Measurements from ENCODE around the gene OBSCN. TPM values are rescaled to one million over a fixed set of nuclear protein-coding genes. Genes with fewer than 3 reads are reported as not detected.

Gene OBSCN
- total and polyA plus RNA-seq, 2 of the 4 experiments (the other 2 are of a cell fraction): 4.1 to 9.5 TPM

DNA sequence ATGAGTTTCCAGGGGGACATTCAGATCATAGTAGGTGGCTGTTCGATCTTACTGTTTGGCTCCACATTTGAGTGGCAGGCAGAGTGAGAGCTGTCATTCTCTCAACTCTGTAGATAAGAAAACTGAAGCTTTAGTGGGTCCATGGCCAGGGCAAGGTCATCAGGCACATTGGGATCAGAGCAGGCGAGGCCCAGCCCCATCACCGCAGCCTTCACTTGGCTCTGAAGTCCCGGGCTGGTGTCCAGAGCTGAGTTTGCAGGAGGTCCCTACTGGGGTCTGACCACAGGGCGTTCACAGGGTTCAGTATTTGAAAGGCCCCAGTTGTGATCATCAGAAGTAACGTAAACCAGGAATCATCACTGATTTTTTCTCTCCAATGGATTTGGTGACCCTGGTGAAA lies 76.7 kb downstream of the OBSCN start:
- H3K4ac ChIP-seq (ENCODE audit: low read depth, low read length): no peak overlapping the region
- no TSS peak for BruUV-seq (replicated peaks)
- no peak overlapping the region for H3K18ac ChIP-seq (ENCODE audit: low read depth, low read length)
- no peak overlapping the region for H3K9ac ChIP-seq (ENCODE audit: low read depth, low read length)
- H3K56ac ChIP-seq (ENCODE audit: extremely low read depth, insufficient read depth, low read length): no peak overlapping the region
- no peaks in the 10 kb centered on the region for H4K20me1 ChIP-seq (ENCODE audit: insufficient read depth, low read length)
- ChIA-PET CTCF (no interaction called here), POLR2A (ENCODE audit: unreplicated experiment) (no interaction called here)
- in situ Hi-C loops (cut with MboI; ENCODE audit: low sequenced_read_pairs): no loop called here
- H3K4me2 ChIP-seq (ENCODE audit: low read depth, low read length): no peak overlapping the region
- H3K27ac ChIP-seq (ENCODE audit: insufficient read depth, low read length): no peak overlapping the region
- H3K36me3 ChIP-seq (ENCODE audit: control insufficient read depth, insufficient read depth, low read length): peaks cover 65% of the 10 kb centered on the region
- ATAC-seq (ENCODE audit: low read depth) (no peak), DNase-seq (no peak)
- H3K9me1 ChIP-seq (ENCODE audit: insufficient read depth, low read length): no peaks in the 10 kb centered on the region
- H2BK15ac ChIP-seq (ENCODE audit: low read depth, low read length): no peak overlapping the region
- no peaks in the 10 kb centered on the region for H3K9me3 ChIP-seq (ENCODE audit: control insufficient read depth, insufficient read depth, low read length)
- H4K5ac ChIP-seq (ENCODE audit: low read depth, low read length): no peak overlapping the region
- no peak overlapping the region for H2BK5ac ChIP-seq (ENCODE audit: low read depth, low read length, poor library complexity, severe bottlenecking)
- no peak for TF ChIP-seq MAZ (IDR thresholded peaks at IDR 0.05; ENCODE audit: borderline replicate concordance, low read depth, low read length)
- no peak for TF ChIP-seq RAD21 (IDR thresholded peaks at IDR 0.05; ENCODE audit: low read length)
- no peak for TF ChIP-seq CHD1 (IDR thresholded peaks at IDR 0.05; ENCODE audit: low read depth, low read length)
- TF ChIP-seq MAFK (IDR thresholded peaks at IDR 0.05; ENCODE audit: low read depth, low read length): no peak
- TF ChIP-seq RCOR1 (IDR thresholded peaks at IDR 0.05; ENCODE audit: insufficient replicate concordance, low read length): no peak
- no peak for TF ChIP-seq ELK1 (IDR thresholded peaks at IDR 0.05; ENCODE audit: borderline replicate concordance, low read depth, low read length)
- no peak for TF ChIP-seq CEBPB (IDR thresholded peaks at IDR 0.05; ENCODE audit: low read depth, low read length)
- TF ChIP-seq RFX5 (IDR thresholded peaks at IDR 0.05; ENCODE audit: low read depth, low read length): no peak
- no peak for TF ChIP-seq MXI1 (IDR thresholded peaks at IDR 0.05; ENCODE audit: borderline replicate concordance, low read depth, low read length)
- no peak for TF ChIP-seq BHLHE40 (IDR thresholded peaks at IDR 0.05; ENCODE audit: low read depth, low read length)
- TF ChIP-seq POLR2A (IDR thresholded peaks at IDR 0.05; ENCODE audit: low read depth, low read length): no peak
- TF ChIP-seq NFE2L2 (IDR thresholded peaks at IDR 0.05; ENCODE audit: low read depth, low read length): no peak
- TF ChIP-seq SMC3 (IDR thresholded peaks at IDR 0.05; ENCODE audit: low read depth, low read length): no peak
- TF ChIP-seq FOS (IDR thresholded peaks at IDR 0.05; ENCODE audit: low read depth, low read length): no peak
- TF ChIP-seq, protein P1, sequence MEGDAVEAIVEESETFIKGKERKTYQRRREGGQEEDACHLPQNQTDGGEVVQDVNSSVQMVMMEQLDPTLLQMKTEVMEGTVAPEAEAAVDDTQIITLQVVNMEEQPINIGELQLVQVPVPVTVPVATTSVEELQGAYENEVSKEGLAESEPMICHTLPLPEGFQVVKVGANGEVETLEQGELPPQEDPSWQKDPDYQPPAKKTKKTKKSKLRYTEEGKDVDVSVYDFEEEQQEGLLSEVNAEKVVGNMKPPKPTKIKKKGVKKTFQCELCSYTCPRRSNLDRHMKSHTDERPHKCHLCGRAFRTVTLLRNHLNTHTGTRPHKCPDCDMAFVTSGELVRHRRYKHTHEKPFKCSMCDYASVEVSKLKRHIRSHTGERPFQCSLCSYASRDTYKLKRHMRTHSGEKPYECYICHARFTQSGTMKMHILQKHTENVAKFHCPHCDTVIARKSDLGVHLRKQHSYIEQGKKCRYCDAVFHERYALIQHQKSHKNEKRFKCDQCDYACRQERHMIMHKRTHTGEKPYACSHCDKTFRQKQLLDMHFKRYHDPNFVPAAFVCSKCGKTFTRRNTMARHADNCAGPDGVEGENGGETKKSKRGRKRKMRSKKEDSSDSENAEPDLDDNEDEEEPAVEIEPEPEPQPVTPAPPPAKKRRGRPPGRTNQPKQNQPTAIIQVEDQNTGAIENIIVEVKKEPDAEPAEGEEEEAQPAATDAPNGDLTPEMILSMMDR (conservative IDR thresholded peaks at IDR 0.05; ENCODE audit: low read depth, low read length): no peak
- TF ChIP-seq, protein P2, sequence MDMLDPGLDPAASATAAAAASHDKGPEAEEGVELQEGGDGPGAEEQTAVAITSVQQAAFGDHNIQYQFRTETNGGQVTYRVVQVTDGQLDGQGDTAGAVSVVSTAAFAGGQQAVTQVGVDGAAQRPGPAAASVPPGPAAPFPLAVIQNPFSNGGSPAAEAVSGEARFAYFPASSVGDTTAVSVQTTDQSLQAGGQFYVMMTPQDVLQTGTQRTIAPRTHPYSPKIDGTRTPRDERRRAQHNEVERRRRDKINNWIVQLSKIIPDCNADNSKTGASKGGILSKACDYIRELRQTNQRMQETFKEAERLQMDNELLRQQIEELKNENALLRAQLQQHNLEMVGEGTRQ (IDR thresholded peaks at IDR 0.05; ENCODE audit: low read depth, low read length): no peak
- no peak overlapping the region for H2BK120ac ChIP-seq (ENCODE audit: low read depth, low read length)
- no peaks in the 10 kb centered on the region for H3K79me1 ChIP-seq (ENCODE audit: low read depth in 1 of 2, low read length in 2 of 2)
- H3K4me3 ChIP-seq (ENCODE audit: insufficient read depth, low read depth, low read length): no peak overlapping the region
- H2AK9ac ChIP-seq (replicated peaks; ENCODE audit: low read depth, low read length, poor library complexity): no peak overlapping the region
- no peaks in the 10 kb centered on the region for H3K27me3 ChIP-seq (ENCODE audit: control insufficient read depth, insufficient read depth, low read length)
- H3K14ac ChIP-seq (replicated peaks; ENCODE audit: low read depth, low read length): no peak overlapping the region
- H4K91ac ChIP-seq (ENCODE audit: insufficient read depth, low read depth, low read length): no peak overlapping the region
- no peak overlapping the region for H2AK5ac ChIP-seq (ENCODE audit: low read depth, low read length)
- H4K8ac ChIP-seq (ENCODE audit: low read depth in 2 of 2, low read length in 2 of 2): no peak overlapping the region
- H2AFZ ChIP-seq (replicated peaks; ENCODE audit: low read length, poor library complexity): no peak overlapping the region
- H2BK20ac ChIP-seq (ENCODE audit: low read depth, low read length): no peak overlapping the region
- dilution Hi-C loops (cut with HindIII; ENCODE audit: low sequenced_read_pairs, unreplicated experiment): no loop called here
- H3K23ac ChIP-seq (ENCODE audit: low read depth, low read length): no peak overlapping the region
- WGBS, 2 experiments (ENCODE audit: extremely low coverage in 2 of 2, insufficient read length in 1 of 2): 58% methylated on average over 2 of the region's 6 CpGs; no CpG with 5 or more reads in 1 of the 2 experiments
- intact Hi-C loops (cut with micrococcal nuclease): no loop called here
- no peaks in the 10 kb centered on the region for H3K4me1 ChIP-seq (ENCODE audit: control insufficient read depth, insufficient read depth, low read length)
